Endothelial cell (in vitro differentiated cells): ENCODE measurements around the gene SLC34A1. TPM values are rescaled to one million over a fixed set of nuclear protein-coding genes. Genes with fewer than 3 reads are reported as not detected.
A peak's percentile ranks its signal among the peaks of the same experiment; 100 is the strongest.

ENCODE experiments used
- DNase-seq: peaks from one replicate; pipeline ENCODE4 v3.0.0; 2021; ENCODE audit warnings: low spot score
- H3K27ac Mint-ChIP-seq: one replicate; pipeline ENCODE4 v1.8.0; 2021; ENCODE audit warnings: mixed read lengths, inconsistent platforms; ENCODE audit not compliant: unreplicated experiment
- H3K27me3 Mint-ChIP-seq: one replicate; pipeline ENCODE4 v1.8.0; 2021; ENCODE audit warnings: mild to moderate bottlenecking, moderate library complexity, mixed read lengths, inconsistent platforms; ENCODE audit not compliant: unreplicated experiment
- H3K36me3 Mint-ChIP-seq: one replicate; pipeline ENCODE4 v1.8.0; 2021; ENCODE audit warnings: mild to moderate bottlenecking, low read depth, mixed read lengths, inconsistent platforms; ENCODE audit not compliant: unreplicated experiment
- H3K4me1 Mint-ChIP-seq: one replicate; pipeline ENCODE4 v1.8.0; 2021; ENCODE audit warnings: mild to moderate bottlenecking, mixed read lengths, inconsistent platforms; ENCODE audit not compliant: unreplicated experiment
- H3K4me3 Mint-ChIP-seq: one replicate; pipeline ENCODE4 v1.8.0; 2021; ENCODE audit warnings: mild to moderate bottlenecking, mixed read lengths, inconsistent platforms; ENCODE audit not compliant: unreplicated experiment
- H3K9me3 Mint-ChIP-seq: one replicate; pipeline ENCODE4 v1.8.0; 2021; ENCODE audit warnings: mixed read lengths, inconsistent platforms; ENCODE audit not compliant: unreplicated experiment
- total RNA-seq: library from RNA; stranded (reverse); fragmentation: NEBNext Ultra II Directional; extraction: Animal tissue kit (Norgen Biotek cat#: 25700); gene quantifications from one replicate; pipeline ENCODE4 v1.2.1, GENCODE V29; 2021; ENCODE audit not compliant: unreplicated experiment
- TF ChIP-seq, protein P1 (sequence below): fragments of 200-600 bp; sonication (generic); IDR thresholded peaks from one replicate; pipeline ENCODE4 v1.5.0; 2021; ENCODE audit warnings: antibody characterized with exemption; ENCODE audit not compliant: unreplicated experiment

SLC34A1 gene
- total RNA-seq, 1 donor from 2014 or later: not detected

- DNase-seq: no peak
- H3K36me3 Mint-ChIP-seq: no peaks in the 10 kb centered on the region
- no peak overlapping the region for H3K27ac Mint-ChIP-seq
These were observed 44.5 kb downstream of the SLC34A1 start for GRCh38 chr5:177428574-177429217.

GRCh38 chr5:177429248-177430040 lies 45.2 kb downstream of the SLC34A1 start:
- Mint-ChIP-seq H3K27ac (no peak overlapping the region), H3K36me3 (peaks cover 3% of the 10 kb centered on the region), H3K4me3 (peak overlapping the region; percentile 42), H3K4me1 (peaks cover 17% of the 10 kb centered on the region), H3K9me3 (no peaks in the 10 kb centered on the region), H3K27me3 (peaks cover 7% of the 10 kb centered on the region)
- TF ChIP-seq, protein P1, sequence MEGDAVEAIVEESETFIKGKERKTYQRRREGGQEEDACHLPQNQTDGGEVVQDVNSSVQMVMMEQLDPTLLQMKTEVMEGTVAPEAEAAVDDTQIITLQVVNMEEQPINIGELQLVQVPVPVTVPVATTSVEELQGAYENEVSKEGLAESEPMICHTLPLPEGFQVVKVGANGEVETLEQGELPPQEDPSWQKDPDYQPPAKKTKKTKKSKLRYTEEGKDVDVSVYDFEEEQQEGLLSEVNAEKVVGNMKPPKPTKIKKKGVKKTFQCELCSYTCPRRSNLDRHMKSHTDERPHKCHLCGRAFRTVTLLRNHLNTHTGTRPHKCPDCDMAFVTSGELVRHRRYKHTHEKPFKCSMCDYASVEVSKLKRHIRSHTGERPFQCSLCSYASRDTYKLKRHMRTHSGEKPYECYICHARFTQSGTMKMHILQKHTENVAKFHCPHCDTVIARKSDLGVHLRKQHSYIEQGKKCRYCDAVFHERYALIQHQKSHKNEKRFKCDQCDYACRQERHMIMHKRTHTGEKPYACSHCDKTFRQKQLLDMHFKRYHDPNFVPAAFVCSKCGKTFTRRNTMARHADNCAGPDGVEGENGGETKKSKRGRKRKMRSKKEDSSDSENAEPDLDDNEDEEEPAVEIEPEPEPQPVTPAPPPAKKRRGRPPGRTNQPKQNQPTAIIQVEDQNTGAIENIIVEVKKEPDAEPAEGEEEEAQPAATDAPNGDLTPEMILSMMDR: no peak
- DNase-seq: no peak

More at GRCh38 chr5:177428574-177429217, 44.5 kb downstream of the SLC34A1 start:
- peaks cover 17% of the 10 kb centered on the region for H3K4me1 Mint-ChIP-seq
- H3K4me3 Mint-ChIP-seq: no peak overlapping the region
- TF ChIP-seq, protein P1: no peak
- no peaks in the 10 kb centered on the region for H3K9me3 Mint-ChIP-seq
- peaks cover 7% of the 10 kb centered on the region for H3K27me3 Mint-ChIP-seq

GRCh38 chr5:177430140-177430951 lies 46.1 kb downstream of the SLC34A1 start:
- no peak overlapping the region for H3K4me3 Mint-ChIP-seq
- TF ChIP-seq, protein P1: no peak
- no peak for DNase-seq
- no peak overlapping the region for H3K27ac Mint-ChIP-seq
- peaks cover 3% of the 10 kb centered on the region for H3K36me3 Mint-ChIP-seq
- H3K27me3 Mint-ChIP-seq: peaks cover 8% of the 10 kb centered on the region
- H3K9me3 Mint-ChIP-seq: no peaks in the 10 kb centered on the region
- peaks cover 14% of the 10 kb centered on the region for H3K4me1 Mint-ChIP-seq

DNA sequence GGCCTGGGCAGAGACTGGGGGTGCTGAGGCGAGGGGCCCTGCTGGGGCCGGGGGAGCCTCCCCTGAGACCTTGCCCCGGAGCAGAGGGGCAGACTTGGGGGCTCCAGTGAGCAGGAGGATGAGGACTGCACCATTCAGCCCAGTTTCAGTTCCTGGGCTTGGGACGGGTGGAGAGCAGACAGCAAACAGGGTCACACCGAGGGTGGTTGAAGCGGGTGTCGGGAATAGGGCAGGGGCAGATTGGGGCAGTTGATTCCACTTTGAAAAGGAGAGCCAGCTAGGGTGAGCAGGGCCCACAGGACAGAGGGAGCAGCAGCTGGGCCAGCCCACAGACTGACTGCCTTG lies 46.7 kb downstream of the SLC34A1 start:
- DNase-seq: no peak

More for the DNA sequence above, 46.7 kb downstream of the SLC34A1 start:
- Mint-ChIP-seq H3K27ac (no peak overlapping the region), H3K4me1 (peaks cover 11% of the 10 kb centered on the region), H3K4me3 (no peak overlapping the region), H3K27me3 (peaks cover 13% of the 10 kb centered on the region), H3K9me3 (no peaks in the 10 kb centered on the region), H3K36me3 (peaks cover 3% of the 10 kb centered on the region)
- TF ChIP-seq, protein P1: no peak
